OCI-LY3 (cell line): ENCODE data around the gene PIGT.

Experiments used
- H2AFZ ChIP-seq: fragments of 200-600, 300-600 bp; shearing (Covaris generic); 2 replicates; pipeline ENCODE4 v1.6.0; 2014; ENCODE audit warnings: antibody characterized with exemption, low read depth, low read length
- H3K27ac ChIP-seq: fragments of 200-600, 300-600 bp; sonication (generic); 2 replicates; pipeline ENCODE4 v1.5.1; 2014; ENCODE audit warnings: mild to moderate bottlenecking, low read length, moderate library complexity, mixed read lengths
- H3K27me3 ChIP-seq: fragments of 200-600, 300-600 bp; sonication (generic); 2 replicates; pipeline ENCODE4 v1.6.1; 2014; ENCODE audit warnings: low read depth, low read length, mixed read lengths
- H3K36me3 ChIP-seq: fragments of 200-600, 300-600 bp; sonication (generic); replicated peaks from 2 replicates; pipeline ENCODE3; 2014; ENCODE audit warnings: low read depth, low read length, mixed read lengths
- H3K4me1 ChIP-seq: fragments of 300-600, 200-600 bp; sonication (generic); 2 replicates; pipeline ENCODE4 v1.6.1; 2014; ENCODE audit warnings: low read length, mixed read lengths
- H3K4me2 ChIP-seq: fragments of 200-600, 300-600 bp; sonication (generic); 2 replicates; pipeline ENCODE4 v1.6.1; 2014; ENCODE audit warnings: low read length, mixed read lengths
- H3K4me3 ChIP-seq: fragments of 300-600, 200-600 bp; sonication (generic); 2 replicates; pipeline ENCODE4 v1.5.1; 2014; ENCODE audit warnings: antibody characterized with exemption, mild to moderate bottlenecking, low read length, moderate library complexity
- H3K79me2 ChIP-seq: fragments of 300-600, 200-600 bp; shearing (Covaris generic); 2 replicates; pipeline ENCODE4 v1.6.1; 2014; ENCODE audit warnings: mild to moderate bottlenecking, low read length, mixed read lengths
- H3K9ac ChIP-seq: fragments of 300-600, 200-600 bp; shearing (Covaris generic); 2 replicates; pipeline ENCODE4 v1.6.0; 2014; ENCODE audit warnings: mild to moderate bottlenecking, low read length, moderate library complexity
- H3K9me3 ChIP-seq: fragments of 200-600, 300-600 bp; shearing (Covaris generic); 2 replicates; pipeline ENCODE4 v1.6.1; 2014; ENCODE audit warnings: low read length, mixed read lengths; ENCODE audit not compliant: insufficient read depth
- H4K20me1 ChIP-seq: fragments of 200-600, 300-600 bp; sonication (generic); 2 replicates; pipeline ENCODE4 v1.6.1; 2016; ENCODE audit warnings: low read length, mixed read lengths; ENCODE audit not compliant: insufficient read depth
- CTCF ChIP-seq: fragments of 200-600, 300-600 bp; sonication (generic); IDR thresholded peaks from 2 replicates; pipeline ENCODE4 v1.5.1; 2014; ENCODE audit warnings: antibody characterized with exemption, low read length, low read depth
- EZH2phosphoT487 ChIP-seq: fragments of 200-600 bp; shearing (Covaris generic); IDR thresholded peaks from 2 replicates; pipeline ENCODE4 v1.6.1; 2018; ENCODE audit warnings: antibody characterized with exemption, mixed run types, low read depth

PIGT gene

GRCh38 chr20:45378191-45378590 lies 37.8 kb upstream of the PIGT start, which contains the start of gene TP53TG5:
Gene TP53TG5 (minus strand): TSS chr20:45378325. CDS start chr20:45378236, 89 bp downstream.
- no peak within 1 kb of the TSS for H3K9ac ChIP-seq

GRCh38 chr20:45387274-45387673 lies 28.7 kb upstream of the PIGT start:
- Histone ChIP-seq H3K9ac (no peak overlapping the region), H3K79me2 (no peaks in the 10 kb centered on the region), H3K4me2 (no peak overlapping the region), H3K4me1 (no peaks in the 10 kb centered on the region; the same call in 1 of the 2 replicates), H3K9me3 (no peaks in the 10 kb centered on the region), H3K36me3 (peaks cover 1% of the 10 kb centered on the region), H4K20me1 (no peaks in the 10 kb centered on the region), H3K4me3 (no peak overlapping the region), H3K27ac (no peak overlapping the region), H2AFZ (no peak overlapping the region), H3K27me3 (no peaks in the 10 kb centered on the region)
- TF ChIP-seq CTCF (no peak), EZH2phosphoT487 (no peak)

More at GRCh38 chr20:45378191-45378590, 37.8 kb upstream of the PIGT start, which contains the start of gene TP53TG5:
- Histone ChIP-seq H3K4me1 (peaks cover 6% of the 10 kb centered on the region; the same call in 1 of the 2 replicates), H3K79me2 (no peaks in the 10 kb centered on the region), H3K4me3 (no peak within 1 kb of the TSS), H3K27me3 (no peaks in the 10 kb centered on the region), H4K20me1 (no peaks in the 10 kb centered on the region), H3K9me3 (no peaks in the 10 kb centered on the region), H2AFZ (no peak within 1 kb of the TSS), H3K36me3 (peaks cover 9% of the 10 kb centered on the region), H3K27ac (no peak within 1 kb of the TSS), H3K4me2 (no peak within 1 kb of the TSS)
- no peak for TF ChIP-seq EZH2phosphoT487
- TF ChIP-seq CTCF, result no peak

GRCh38 chr20:45390931-45391330 lies 25.0 kb upstream of the PIGT start:
- H3K9me3 ChIP-seq, result no peaks in the 10 kb centered on the region
- TF ChIP-seq EZH2phosphoT487 (no peak), CTCF (no peak)
- no peaks in the 10 kb centered on the region; the same call in 1 of the 2 replicates for H3K4me1 ChIP-seq
- no peak overlapping the region for H2AFZ ChIP-seq
- no peaks in the 10 kb centered on the region for H3K27me3 ChIP-seq
- H3K4me2 ChIP-seq, result no peak overlapping the region
- no peak overlapping the region for H3K9ac ChIP-seq
- no peak overlapping the region for H3K27ac ChIP-seq
- no peaks in the 10 kb centered on the region for H3K79me2 ChIP-seq
- H3K4me3 ChIP-seq, result no peak overlapping the region
- no peaks in the 10 kb centered on the region for H4K20me1 ChIP-seq
- no peaks in the 10 kb centered on the region for H3K36me3 ChIP-seq

- no peaks in the 10 kb centered on the region for H3K27me3 ChIP-seq
- no peak overlapping the region for H3K9ac ChIP-seq
- no peaks in the 10 kb centered on the region for H3K9me3 ChIP-seq
- H3K4me1 ChIP-seq, result no peaks in the 10 kb centered on the region; the same call in 1 of the 2 replicates
- no peaks in the 10 kb centered on the region for H4K20me1 ChIP-seq
- H3K79me2 ChIP-seq, result no peaks in the 10 kb centered on the region
- H3K27ac ChIP-seq, result no peak overlapping the region
- no peaks in the 10 kb centered on the region for H3K36me3 ChIP-seq
- H3K4me2 ChIP-seq, result no peak overlapping the region
- no peak overlapping the region for H3K4me3 ChIP-seq
- no peak for TF ChIP-seq EZH2phosphoT487
- TF ChIP-seq CTCF, result no peak
- H2AFZ ChIP-seq, result no peak overlapping the region
Observed at GRCh38 chr20:45391559-45391958, 24.4 kb upstream of the PIGT start.
